GM12878 (cell line): ENCODE measurements around the gene UBE2M.

Experiments
- BACH1 ChIP-seq: fragments of 450-650 bp; IDR thresholded peaks from 2 replicates; pipeline ENCODE4 v1.6.1; 2017; ENCODE audit warnings: mild to moderate bottlenecking, borderline replicate concordance
- SIN3A ChIP-seq: IDR thresholded peaks from 2 replicates; pipeline ENCODE4 v1.6.1; 2012; ENCODE audit warnings: low read depth, low read length, improper control_type of control experiment

- no peak for TF ChIP-seq BACH1
- TF ChIP-seq SIN3A: no peak
Measured at GRCh38 chr19:58555920-58556621, 2.3 kb downstream of the UBE2M start.
